HG03045 (cell line): ENCODE measurements around the gene ASPSCR1.

Experiments
- ATAC-seq: cut with Tn5 transposase; IDR thresholded peaks from one replicate; pipeline ENCODE4 v1.9.1; 2021; ENCODE audit warnings: mild to moderate bottlenecking, moderate library complexity; ENCODE audit not compliant: unreplicated experiment

ASPSCR1 gene

DNA sequence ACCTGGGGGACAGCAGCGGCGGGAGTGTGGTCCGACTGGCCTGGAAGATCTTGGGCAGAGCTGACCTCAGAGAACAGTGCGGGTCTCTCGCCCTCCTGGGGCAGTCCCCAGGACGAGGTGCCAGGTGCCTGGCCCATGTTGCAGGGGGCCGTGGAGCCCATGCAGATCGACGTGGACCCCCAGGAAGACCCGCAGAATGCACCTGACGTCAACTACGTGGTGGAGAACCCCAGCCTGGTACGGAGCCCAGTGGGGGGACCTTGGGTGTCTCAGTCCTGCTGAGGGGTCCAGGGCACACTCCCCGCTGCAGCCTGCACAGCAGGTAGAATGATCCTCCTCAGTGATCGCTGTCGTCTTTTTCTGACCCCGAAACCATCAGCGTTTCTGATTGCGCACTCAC is 75.7 kb downstream of the ASPSCR1 start:
- no peak for ATAC-seq

DNA sequence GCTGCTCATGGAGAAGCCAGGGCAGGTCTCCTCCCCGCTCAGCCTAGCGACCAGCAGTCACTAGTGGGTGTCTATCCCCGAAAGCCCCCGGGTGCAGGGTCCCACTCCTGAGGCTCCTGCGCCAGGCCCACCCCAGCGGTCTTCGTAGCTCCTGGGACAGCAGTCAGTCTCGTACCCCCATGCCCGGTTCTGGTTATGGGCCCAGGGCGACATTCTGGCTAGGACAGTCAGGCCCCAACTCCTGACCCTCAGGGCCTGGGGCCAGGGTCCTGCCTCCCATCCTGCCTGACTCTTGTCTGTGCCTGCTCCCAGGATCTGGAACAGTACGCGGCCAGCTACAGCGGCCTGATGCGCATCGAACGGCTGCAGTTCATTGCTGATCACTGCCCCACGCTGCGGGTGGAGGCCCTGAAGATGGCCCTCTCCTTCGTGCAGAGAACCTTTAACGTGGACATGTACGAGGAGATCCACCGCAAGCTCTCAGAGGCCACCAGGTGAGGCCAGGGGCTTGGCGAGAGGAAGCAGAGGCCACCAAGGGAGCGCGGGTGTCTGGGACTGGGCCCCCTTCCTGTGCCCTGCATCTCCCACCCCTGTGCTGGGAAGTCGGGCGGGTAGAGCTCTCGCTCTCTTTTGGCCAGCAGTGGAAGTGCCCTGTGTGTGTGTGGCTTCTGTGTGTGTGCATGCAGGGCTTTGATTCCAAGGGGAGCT is 76.3 kb downstream of the ASPSCR1 start:
- no peak for ATAC-seq

DNA sequence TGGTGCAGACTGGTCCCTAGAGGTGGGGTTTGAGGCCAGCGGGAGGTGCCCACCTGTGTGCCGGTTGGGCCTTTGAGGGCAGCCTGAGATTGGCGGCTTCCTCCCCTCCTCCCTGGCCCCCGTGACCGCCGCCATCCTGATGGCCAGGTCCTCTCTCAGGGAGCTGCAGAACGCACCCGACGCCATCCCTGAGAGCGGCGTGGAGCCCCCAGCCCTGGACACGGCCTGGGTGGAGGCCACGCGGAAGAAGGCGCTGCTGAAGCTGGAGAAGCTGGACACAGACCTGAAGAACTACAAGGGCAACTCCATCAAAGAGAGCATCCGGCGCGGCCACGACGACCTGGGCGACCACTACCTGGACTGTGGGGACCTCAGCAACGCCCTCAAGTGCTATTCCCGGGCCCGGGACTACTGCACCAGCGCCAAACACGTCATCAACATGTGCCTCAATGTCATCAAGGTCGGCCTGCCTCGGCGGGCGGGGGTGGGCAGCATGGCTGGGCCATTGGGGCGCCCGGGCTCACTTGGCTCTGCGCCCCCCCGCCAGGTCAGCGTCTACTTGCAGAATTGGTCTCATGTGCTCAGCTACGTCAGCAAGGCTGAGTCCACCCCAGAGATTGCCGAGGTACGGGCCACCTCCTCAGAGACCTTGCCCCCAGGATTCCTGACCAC is 77.1 kb downstream of the ASPSCR1 start:
- ATAC-seq = no peak

DNA sequence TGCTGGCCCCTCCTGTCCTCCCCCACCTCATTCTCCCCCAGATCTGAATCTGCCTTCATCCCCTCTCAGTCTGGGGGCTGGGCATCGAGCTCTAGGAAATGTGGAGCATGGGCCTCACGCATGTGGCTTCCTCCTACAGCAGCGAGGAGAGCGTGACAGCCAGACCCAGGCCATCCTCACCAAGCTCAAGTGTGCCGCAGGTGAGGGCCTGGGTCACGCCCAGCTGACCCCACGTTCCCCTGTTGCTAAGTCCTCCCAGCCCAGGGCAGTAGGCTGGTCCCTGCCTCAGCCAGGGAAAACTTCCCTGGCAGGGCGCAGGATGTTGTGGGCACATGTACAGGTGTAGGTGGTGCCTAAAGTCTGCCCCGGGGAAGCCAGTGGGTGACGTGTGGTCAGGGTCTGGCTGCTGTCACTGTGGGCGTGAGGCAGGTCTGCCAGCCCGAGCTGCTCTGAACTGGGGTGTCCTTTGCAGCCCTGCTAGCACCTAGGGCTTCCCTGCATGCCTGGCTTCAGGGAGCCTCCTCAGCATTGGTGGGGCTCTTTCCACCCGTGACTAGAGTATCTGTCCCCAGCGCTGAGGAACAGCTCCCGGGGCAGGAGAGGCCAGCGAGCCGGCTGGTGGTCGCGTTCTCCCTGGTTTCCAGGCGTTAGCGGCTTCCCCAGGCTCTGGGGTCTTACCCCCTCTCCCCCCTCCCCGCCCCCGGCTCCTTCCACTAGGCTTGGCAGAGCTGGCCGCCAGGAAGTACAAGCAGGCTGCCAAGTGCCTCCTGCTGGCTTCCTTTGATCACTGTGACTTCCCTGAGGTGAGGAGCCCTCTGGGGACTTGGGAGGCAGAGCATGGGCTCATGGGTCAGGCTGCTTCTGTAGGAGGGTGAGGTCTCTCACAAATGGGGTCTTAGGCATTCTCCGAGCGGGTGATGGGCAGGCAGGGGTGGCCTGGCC is 77.9 kb downstream of the ASPSCR1 start:
- no peak for ATAC-seq

DNA sequence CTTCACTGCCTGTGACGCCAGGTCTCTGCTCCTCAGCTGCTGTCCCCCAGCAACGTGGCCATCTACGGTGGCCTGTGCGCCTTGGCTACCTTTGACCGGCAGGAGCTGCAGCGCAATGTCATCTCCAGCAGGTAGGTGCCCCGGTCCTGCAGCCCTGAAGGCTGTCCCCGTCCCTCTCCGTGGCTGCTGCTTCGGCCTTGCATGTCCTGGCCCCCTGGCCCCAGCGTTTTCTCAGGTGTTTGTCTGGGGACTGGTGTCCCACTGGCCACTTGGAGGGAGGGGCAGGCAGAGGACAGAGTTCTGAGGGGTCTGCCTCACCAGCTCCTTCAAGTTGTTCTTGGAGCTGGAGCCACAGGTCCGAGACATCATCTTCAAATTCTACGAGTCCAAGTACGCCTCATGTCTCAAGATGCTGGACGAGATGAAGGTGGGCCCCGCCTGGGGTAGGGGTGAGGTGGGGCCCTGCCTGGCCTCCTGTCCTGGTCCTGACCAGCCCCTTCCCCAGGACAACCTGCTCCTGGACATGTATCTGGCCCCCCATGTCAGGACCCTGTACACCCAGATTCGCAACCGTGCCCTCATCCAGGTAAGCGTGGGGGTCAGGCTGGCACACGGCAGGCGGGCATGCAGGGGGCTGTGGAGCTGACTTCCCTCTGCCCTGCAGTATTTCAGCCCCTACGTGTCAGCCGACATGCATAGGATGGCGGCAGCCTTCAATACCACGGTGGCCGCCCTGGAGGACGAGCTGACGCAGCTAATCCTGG is 78.7 kb downstream of the ASPSCR1 start:
- ATAC-seq = no peak

DNA sequence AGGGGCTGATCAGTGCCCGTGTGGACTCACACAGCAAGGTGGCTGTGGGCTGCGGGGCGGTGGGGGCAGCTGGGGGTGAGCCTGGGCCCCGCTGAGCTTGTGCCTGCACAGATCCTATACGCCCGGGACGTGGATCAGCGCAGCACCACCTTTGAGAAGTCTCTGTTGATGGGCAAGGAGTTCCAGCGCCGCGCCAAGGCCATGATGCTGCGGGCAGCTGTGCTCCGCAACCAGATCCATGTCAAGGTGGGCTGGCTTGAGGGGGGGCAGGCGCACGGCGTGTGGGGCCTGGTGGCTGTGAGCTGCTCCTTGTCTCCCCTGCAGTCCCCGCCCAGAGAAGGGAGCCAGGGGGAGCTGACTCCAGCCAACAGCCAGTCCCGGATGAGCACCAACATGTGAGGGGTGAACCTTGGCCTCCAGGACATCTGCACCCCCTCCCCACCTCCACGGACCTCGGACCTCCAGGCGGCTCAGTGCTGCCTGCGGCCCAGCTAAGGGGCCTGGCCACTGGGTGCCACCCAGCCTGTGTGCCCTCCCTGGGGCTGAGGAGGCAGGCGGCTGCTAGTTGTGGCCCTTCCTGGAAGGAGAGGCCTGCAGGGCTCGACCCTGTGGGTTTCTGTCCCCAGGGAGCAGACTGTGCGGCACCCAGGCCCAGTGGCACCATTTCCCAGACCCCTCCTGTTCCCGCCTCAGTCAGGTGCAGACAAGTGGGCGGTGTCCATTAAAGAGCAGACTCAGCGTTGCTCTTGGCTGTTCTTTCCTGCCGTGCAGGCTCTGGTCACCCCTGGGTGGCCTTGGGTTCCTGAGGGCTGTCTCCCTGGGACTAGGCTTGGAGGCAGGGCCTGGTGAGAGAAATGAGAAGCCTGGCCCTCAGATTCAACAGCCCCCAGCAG is 79.5 kb downstream of the ASPSCR1 start:
- no peak for ATAC-seq

DNA sequence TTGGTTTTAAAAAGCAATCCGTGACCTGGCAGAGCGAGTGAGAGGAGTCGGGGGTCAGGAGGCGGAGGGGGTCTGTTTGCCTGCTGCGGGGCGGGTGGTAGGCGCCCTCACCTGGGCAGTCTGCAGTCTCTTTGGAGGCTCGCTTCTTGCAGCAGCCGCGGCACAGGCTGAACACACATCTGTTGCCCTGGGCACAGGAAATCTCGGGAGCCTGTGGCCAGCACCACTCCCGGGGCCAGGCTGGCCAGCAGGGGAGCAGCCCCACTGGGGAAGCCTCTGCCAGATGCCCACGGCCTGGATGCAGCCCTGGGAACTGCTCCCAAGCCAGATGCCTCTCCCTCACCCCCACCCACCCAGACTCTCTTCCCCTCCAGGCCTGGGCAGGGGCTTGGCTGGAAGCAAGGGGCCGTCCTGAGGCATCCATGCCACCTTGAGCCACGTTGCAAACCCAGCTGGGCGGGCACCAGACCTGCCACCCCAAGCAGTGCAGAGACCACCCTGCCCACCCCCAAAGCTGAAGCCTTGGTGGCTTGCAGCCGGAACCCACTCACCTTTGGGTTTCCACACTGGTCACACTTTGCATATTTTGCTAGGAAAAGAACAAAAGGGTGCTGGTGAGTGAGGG is 80.9 kb downstream of the ASPSCR1 start:
- no peak for ATAC-seq

DNA sequence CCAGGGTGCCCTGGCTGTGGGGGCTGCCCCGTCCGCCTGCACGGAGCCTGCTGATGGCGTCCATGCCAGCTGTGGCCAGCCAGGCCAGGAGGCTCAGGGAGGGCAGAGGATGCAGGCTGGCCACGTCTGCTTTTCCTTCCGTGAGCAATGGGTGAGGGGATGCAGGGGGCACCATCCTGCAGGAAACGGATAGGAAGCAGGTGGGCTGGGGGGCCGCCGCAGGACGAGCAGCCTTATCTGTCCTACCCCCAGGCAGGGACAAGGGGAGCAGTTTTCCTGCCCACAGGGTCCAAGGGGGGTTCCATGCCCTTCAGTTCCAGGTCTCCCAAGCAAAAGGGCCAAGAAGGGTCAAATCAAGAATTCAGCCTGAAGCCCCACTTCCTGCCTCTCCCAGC is 81.4 kb downstream of the ASPSCR1 start:
- ATAC-seq = no peak

DNA sequence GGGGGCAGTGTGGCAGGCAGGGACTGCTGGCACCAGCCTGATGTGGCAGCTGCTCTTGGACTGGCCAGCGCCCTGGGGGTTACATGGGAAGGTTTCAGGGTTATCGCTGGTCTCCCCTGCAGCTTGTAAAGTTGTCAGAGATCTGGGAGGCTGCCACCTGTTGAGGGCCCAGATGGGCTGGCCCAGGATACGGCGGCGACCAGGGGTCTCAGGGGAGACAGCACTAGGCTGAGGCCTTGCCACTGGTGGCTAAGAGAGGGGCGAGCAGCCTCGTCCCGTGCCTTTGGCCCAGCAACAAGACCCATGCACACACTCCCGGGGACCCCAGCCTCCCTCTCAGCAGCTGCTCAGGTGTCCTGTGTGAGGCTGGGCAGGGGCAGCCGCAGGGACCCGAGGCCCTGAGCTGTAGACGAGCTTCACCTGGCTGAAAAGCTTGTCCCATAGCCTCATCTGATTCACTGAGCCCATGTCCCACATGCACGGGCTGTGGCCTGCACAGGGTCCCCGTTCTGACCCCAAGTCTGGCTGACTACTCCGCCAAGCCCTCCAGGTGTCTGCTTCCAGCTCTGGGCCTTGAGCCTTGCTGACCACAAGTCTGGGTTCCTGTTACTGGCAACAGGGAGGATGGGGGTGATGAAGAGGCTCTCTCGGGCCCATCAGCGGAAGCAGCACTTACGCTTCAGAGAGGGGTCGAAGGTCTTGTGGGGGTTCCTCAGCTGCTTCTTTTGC is 82.0 kb downstream of the ASPSCR1 start:
- no peak for ATAC-seq

DNA sequence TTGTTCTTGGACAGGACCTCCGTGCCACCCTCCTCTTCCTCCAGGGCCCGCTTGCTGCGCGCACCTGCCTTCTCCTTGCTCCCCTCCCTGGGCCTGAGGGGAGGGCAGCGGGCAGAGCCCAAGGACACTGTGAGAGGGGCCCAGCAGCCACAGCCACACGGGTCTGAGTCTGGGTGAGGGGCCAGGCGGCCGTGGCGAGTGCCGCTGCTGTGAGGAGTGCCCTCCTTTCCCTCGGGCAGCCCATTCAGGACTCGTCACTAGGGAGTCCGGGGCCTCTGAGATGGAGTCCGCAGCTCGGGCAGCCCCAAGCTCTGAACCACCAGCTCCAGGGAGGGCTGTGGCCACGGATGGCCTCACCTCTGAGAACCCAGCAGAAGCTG is 82.6 kb downstream of the ASPSCR1 start:
- ATAC-seq = no peak

DNA sequence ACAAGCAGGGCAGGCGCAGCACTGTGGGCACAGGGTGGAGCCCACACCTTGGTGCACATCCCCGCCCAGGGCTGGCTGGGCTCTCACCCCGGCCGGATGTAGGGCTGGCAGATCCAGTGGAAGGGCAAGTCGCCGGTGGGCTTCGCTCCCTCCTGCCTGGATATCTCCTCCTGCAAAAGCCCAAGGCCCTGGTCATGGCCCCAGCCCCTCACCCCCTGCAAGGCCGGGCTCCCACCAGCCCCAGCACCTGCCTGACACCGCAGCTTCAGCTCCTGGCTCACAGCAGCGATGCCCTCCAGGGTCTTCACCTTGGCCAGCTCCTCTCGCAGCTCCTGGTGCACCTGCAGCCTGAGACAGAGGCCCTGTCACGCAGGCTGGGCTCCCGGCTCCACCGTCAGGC is 83.2 kb downstream of the ASPSCR1 start:
- ATAC-seq = no peak

DNA sequence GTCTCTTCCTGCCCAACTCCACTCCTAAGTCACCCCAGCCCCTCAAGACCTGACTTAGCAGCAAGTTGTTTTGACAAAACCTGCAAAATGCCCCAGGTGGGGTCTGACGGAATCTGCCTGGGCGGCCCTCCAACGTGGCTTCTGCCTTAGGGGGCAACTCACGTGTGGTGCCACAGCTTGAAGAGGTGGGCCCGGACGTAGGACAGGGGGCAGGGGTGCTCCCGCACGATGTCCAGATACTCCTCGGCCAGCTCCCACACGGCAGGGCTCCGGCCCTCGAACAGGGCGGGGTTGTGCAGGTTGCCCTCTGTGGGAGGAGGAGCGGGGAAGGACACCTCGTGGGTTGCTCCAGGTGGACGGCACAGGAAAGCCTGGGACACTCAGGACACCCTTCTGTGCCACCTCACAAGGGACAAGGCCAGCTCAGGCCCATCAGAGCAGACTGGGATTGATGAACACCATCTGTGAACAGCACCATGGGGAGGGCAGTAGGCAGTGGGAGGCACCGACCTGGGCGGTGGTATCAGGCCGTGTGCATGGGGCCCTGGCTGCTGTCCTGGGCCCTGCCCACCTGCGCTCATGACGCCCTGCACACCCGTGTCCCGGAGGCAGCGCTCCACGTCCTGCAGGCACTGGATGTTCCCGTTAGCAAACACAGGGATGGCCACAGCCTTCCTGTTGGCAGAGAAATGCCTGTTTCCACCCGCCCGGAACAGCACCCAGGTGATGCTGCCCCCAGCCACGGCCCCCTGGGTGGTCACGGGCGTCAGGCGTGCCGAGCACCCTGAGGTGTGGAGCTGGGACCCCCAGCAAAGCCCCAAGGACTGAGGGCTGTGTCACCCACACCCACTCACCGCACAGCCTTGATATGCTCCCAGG is 83.9 kb downstream of the ASPSCR1 start:
- ATAC-seq = no peak

DNA sequence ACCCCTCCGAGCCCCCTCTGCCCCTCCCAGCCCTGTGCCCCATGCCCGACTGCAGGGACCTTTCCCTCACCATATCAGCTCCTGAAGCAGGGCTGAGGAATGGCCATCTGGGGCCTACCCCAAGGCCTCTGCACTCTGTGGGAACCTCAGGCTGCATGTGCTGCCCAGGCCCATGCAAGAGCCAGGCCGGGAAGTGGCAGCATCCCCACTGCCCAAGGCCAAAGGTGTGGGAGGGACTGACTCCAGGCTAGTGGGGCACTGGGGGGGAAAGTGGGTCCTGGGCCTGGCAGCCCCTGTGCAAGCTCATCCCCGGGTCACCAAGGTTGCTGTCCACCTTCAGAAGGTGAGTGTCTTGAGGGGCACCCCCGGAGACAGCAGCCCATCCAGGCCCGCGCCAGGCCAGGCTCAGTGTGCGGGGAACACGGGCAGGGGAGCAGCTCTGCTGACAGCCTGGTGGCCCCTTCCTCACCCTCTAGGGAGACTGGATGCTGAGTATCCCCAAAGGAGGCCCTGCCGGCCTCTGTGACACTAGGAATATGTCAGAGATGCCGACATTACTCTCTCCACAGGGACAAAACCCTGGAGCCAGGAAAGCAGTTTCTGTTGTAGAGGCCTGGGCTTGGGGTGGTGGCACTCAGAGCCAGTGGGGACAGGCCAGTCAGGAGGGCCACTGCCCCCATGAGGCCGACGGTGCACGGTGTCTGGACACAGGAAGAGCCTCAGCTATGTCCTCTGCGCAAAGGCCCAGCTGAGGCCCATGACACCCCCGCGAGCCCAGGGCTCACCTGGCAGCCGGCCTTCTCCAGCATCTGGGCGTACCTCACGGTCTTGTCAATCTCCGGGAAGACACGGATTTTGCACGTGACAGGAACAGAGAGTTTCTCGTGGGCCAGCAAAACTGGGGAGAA is 84.9 kb downstream of the ASPSCR1 start:
- ATAC-seq = no peak

DNA sequence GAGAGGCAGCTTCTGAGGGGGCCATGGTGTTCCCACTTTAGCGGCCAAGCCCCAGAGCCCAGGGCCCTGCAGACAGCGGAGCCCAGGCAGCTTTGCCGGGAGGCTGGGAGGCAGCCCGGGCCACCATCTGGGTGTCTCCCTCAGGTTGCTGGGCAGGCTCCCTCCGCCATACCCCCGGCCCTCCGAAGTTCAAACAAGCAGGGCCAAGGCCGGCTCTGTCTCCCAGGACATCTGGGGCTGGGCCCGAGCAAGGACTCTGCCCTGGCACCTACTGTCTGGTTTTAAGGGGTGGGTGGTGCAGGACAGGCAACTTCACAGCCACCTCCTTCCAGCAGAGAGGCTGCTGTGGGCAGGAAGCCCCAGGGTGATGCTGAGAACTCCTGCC is 85.5 kb downstream of the ASPSCR1 start:
- no peak for ATAC-seq

DNA sequence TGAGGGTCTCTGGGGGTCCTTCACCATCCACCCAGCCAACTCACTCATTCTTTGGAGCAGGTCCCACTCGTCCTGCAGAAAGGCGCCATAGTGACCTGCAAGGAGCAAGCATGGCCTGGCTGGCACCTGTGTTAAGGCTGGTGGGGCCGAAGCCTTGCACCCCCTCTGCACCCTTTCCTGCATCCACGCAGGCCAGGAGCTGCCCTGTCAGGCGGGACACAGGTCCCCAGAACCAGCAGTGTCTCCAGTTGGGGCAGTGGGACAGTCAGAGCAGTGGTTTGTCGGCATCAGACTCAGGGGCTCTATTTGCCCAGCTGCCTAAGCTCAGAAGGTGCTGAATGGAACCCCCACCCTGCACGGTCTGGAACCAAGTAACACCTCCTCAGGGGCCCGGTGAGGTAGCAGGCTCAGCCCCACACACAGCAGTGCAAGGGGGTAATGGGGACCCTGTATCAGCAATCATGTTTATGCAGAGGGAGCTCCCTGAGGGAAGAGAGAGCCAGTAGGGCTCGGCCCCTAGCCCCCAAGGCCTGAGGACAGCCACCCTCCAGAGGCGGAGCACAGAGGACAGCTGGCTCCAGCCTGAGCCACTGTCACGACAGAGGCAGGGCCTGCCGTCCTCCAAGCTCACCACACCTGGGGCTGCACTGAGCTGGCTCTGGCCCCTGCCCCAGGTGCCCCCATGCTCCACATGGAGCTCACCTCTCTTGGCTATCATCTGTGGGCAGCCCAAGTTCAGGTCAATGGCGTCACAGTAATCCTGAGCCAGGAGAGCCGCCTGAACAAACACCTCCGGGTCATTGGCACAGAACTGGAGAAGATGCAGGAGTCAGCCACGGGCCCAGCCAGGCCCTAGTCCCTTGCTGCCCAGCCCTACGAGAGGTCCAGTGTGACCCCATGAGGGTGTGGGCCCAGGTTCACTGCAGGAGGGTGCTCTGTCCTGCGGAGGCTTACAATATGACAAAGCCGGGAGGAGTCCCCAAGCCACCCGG is 86.3 kb downstream of the ASPSCR1 start:
- ATAC-seq = no peak
